ENCODE measurements around the gene ZRANB2.

ZRANB2 gene

DNA sequence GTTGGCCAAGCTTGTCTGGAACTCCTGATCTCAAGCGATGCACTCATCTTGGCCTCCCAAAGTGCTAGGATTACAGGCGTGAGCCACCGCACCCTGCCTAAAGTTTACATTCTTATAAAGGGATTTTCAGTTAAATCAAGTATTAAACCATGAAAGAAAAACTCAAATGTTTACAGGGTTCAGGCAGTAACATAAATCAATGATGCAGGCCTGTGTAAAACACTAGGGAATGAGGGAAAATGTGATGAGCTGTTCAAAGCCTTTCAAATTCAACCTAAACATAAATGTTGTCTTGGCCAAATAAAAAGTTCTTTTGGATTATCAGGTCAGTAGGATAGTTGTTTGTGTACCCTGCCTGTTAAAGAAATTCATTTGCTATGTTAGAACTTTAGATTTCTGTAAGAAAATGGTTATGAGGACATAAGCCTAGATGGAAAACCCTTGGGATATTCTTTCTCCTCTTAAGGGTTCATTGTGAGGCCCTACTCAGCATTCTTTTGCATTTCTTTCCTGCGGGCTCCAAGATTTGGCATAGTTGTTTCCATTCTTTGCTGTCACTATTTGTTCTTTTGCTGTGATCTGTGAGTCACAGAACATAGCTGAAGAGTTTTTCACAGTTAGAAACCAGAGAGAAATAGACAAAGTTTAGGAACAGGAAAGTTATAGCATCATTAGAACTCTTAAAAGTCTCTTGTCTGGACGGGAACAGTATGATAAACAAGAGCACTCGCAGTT, 8.9 kb upstream of the ZRANB2 start:
- H3K79me2 ChIP-seq (ENCODE audit: insufficient read depth, low read length): no peaks in the 10 kb centered on the region
- H3K4me1 ChIP-seq (ENCODE audit: insufficient read depth, low read length): no peaks in the 10 kb centered on the region
- TF ChIP-seq CTCF (IDR thresholded peaks at IDR 0.05; ENCODE audit: borderline replicate concordance, extremely low read depth, low read length, poor library complexity, severe bottlenecking) (no peak), EZH2 (IDR thresholded peaks at IDR 0.05; ENCODE audit: borderline replicate concordance, low read depth, low read length, severe bottlenecking) (no peak)
- no peak overlapping the region for H3K4me2 ChIP-seq (ENCODE audit: insufficient read depth, low read length)
- H3K36me3 ChIP-seq (ENCODE audit: insufficient read depth, low read length): no peaks in the 10 kb centered on the region
- DNase-seq: no peak
- H3K27me3 ChIP-seq (ENCODE audit: insufficient read depth, low read length, poor library complexity): no peaks in the 10 kb centered on the region
- no peak overlapping the region for H3K9ac ChIP-seq (ENCODE audit: low read depth, low read length)
- no peak overlapping the region for H3K4me3 ChIP-seq (ENCODE audit: low read depth in 1 of 2, low read length in 2 of 2)
- H4K20me1 ChIP-seq (ENCODE audit: insufficient read depth, low read length): no peaks in the 10 kb centered on the region
- no peak overlapping the region for H2AFZ ChIP-seq (ENCODE audit: low read depth, low read length)
- H3K27ac ChIP-seq (ENCODE audit: low read length): no peak overlapping the region
- ATAC-seq (ENCODE audit: insufficient read depth, low read depth): no peak
- no peaks in the 10 kb centered on the region for H3K9me3 ChIP-seq (ENCODE audit: insufficient read depth, low read length, severe bottlenecking)

DNA sequence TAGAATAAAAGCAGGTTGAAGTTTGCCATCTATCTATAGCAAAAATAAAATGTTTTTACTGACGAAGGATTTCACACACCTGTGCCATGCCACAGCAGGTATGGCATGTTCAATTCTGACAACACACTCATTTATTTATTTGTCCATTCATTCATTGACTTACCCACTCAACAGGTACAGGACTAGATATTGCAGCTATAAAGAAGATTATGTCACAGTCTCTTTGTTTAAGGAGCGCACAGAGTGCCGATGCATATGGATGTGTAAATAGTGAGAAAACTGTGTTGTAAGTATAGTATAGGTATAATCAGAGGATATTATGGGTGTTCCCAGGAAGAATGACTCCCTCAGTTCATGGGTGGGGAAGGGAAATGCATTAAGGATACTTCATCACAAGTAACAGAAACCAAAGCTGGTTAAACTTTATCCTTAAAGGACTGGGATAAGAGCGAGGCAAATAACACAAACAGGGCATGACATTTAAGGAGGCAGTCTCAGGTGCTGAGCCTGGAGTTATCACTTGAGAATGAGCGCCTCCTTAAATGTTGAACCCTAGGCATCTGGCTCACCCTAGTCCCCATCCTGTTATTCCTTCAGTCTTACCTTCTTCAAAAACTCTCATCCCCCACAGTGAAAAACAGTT, 7.9 kb upstream of the ZRANB2 start:
- H3K4me3 ChIP-seq (ENCODE audit: low read depth in 1 of 2, low read length in 2 of 2): no peak overlapping the region
- no peak for DNase-seq
- H3K27me3 ChIP-seq (ENCODE audit: insufficient read depth, low read length, poor library complexity): no peaks in the 10 kb centered on the region
- no peaks in the 10 kb centered on the region for H3K36me3 ChIP-seq (ENCODE audit: insufficient read depth, low read length)
- H3K79me2 ChIP-seq (ENCODE audit: insufficient read depth, low read length): no peaks in the 10 kb centered on the region
- no peak overlapping the region for H3K4me2 ChIP-seq (ENCODE audit: insufficient read depth, low read length)
- no peaks in the 10 kb centered on the region for H3K9me3 ChIP-seq (ENCODE audit: insufficient read depth, low read length, severe bottlenecking)
- no peaks in the 10 kb centered on the region for H3K4me1 ChIP-seq (ENCODE audit: insufficient read depth, low read length)
- no peak for ATAC-seq (ENCODE audit: insufficient read depth, low read depth)
- no peak overlapping the region for H2AFZ ChIP-seq (ENCODE audit: low read depth, low read length)
- H3K27ac ChIP-seq (ENCODE audit: low read length): no peak overlapping the region
- H3K9ac ChIP-seq (ENCODE audit: low read depth, low read length): no peak overlapping the region
- H4K20me1 ChIP-seq (ENCODE audit: insufficient read depth, low read length): no peaks in the 10 kb centered on the region
- no peak for TF ChIP-seq CTCF (IDR thresholded peaks at IDR 0.05; ENCODE audit: borderline replicate concordance, extremely low read depth, low read length, poor library complexity, severe bottlenecking)
- TF ChIP-seq EZH2 (IDR thresholded peaks at IDR 0.05; ENCODE audit: borderline replicate concordance, low read depth, low read length, severe bottlenecking): no peak

DNA sequence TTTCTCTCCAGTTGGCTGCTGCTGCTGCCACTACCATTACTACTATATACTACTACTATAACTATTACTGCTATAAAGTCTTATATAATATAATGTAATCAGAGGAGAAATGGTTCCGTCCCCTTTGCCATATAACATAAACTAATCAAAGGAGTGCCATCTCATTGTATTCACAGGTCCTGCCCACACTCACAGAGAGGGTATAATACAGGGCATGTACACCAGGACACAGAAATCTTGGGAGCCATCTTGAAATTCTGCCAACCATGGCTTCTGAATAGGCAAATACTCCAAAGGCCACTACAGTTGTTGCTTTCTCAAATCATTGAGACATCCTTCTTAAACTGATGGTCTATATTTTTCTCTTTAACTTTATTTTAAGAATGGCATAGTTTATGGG, 6.9 kb upstream of the ZRANB2 start:
- no peak for ATAC-seq (ENCODE audit: insufficient read depth, low read depth)
- Histone ChIP-seq H3K9ac (ENCODE audit: low read depth, low read length) (no peak overlapping the region), H3K4me3 (ENCODE audit: low read depth in 1 of 2, low read length in 2 of 2) (no peak overlapping the region), H3K79me2 (ENCODE audit: insufficient read depth, low read length) (no peaks in the 10 kb centered on the region), H3K36me3 (ENCODE audit: insufficient read depth, low read length) (no peaks in the 10 kb centered on the region), H3K27ac (ENCODE audit: low read length) (no peak overlapping the region), H4K20me1 (ENCODE audit: insufficient read depth, low read length) (no peaks in the 10 kb centered on the region), H3K27me3 (ENCODE audit: insufficient read depth, low read length, poor library complexity) (no peaks in the 10 kb centered on the region), H3K4me1 (ENCODE audit: insufficient read depth, low read length) (no peaks in the 10 kb centered on the region), H2AFZ (ENCODE audit: low read depth, low read length) (no peak overlapping the region), H3K9me3 (ENCODE audit: insufficient read depth, low read length, severe bottlenecking) (no peaks in the 10 kb centered on the region), H3K4me2 (ENCODE audit: insufficient read depth, low read length) (no peak overlapping the region)
- no peak for DNase-seq
- TF ChIP-seq CTCF (IDR thresholded peaks at IDR 0.05; ENCODE audit: borderline replicate concordance, extremely low read depth, low read length, poor library complexity, severe bottlenecking): no peak
